ENCODE data around the gene DNAAF3. TPM values are rescaled to one million over a fixed set of nuclear protein-coding genes. Genes with fewer than 3 reads are reported as not detected.

DNAAF3 gene
- total RNA-seq, 1 experiment from 2014 or later = 13.1 TPM

DNA sequence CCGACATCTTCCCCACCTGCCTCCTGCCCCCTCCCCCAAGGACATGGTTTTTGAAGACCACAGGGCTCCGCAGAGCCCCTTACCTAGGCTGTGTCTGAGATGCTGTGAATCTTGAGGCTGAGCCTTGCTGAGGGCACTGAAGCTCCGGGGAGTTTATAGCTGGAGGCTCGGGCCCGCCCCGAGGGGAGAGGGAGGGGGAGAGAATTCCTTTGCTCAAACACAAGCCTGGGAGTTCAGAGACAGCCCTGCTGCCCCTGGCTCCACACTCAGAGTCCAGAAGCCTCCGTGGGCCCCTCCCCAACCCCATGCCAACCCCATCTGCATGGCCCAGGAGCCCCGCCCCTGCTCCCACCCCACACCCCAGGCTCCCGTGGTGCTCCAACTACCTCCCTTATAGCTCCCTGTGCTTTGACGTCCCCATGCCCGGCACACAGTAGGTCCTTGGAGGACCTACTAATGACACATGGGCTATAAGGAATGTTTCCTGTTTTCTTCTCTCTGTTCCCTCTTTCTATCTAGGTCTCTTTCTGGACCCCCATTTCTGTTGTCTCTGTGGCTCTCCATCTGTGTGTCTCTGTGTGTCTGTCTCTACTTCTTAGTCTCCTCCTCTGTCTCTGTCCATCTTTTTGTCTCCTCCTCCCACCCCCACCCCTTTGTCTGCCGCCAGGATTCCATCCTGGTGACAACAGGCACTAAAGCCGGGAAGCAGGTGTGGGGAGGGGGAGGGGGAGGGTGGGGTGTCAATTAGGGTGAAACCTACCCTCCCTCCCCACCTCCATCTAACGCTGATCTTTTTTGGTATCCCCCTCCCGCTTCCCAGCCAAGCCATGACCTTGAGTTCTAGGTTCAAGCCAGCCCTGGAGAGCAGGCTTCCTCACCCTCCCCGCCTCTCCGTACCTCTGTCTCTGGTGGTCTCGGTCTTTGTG, 17.1 kb downstream of the DNAAF3 start, which contains the start of gene TNNT1:
Gene TNNT1 (minus strand): TSS at position 129 of the 926 bp plus-strand sequence. CDS start 2,049 bp downstream, outside the sequence.
- Mint-ChIP-seq H3K36me3 (ENCODE audit: insufficient read depth, unreplicated experiment) (peaks cover 16% of the 10 kb centered on the region), H3K27ac (ENCODE audit: unreplicated experiment) (no peak within 1 kb of the TSS), H3K4me1 (ENCODE audit: low read depth, unreplicated experiment) (peaks cover 24% of the 10 kb centered on the region), H3K9me3 (ENCODE audit: low read depth, unreplicated experiment) (no peaks in the 10 kb centered on the region), H3K4me3 (ENCODE audit: low read depth, unreplicated experiment) (no peak within 1 kb of the TSS), H3K27me3 (ENCODE audit: unreplicated experiment) (peaks cover 49% of the 10 kb centered on the region)
- intact Hi-C loops (cut with micrococcal nuclease; ENCODE audit: unreplicated experiment) = loop anchor here (5.0 to 10.0 kb wide), 3 partner anchors 235 to 485 kb away; partner anchors contain the start of genes RPL28, SBK3 and TMEM238
- BruUV-seq (replicated peaks) = no TSS peak
- TF ChIP-seq, protein P1, sequence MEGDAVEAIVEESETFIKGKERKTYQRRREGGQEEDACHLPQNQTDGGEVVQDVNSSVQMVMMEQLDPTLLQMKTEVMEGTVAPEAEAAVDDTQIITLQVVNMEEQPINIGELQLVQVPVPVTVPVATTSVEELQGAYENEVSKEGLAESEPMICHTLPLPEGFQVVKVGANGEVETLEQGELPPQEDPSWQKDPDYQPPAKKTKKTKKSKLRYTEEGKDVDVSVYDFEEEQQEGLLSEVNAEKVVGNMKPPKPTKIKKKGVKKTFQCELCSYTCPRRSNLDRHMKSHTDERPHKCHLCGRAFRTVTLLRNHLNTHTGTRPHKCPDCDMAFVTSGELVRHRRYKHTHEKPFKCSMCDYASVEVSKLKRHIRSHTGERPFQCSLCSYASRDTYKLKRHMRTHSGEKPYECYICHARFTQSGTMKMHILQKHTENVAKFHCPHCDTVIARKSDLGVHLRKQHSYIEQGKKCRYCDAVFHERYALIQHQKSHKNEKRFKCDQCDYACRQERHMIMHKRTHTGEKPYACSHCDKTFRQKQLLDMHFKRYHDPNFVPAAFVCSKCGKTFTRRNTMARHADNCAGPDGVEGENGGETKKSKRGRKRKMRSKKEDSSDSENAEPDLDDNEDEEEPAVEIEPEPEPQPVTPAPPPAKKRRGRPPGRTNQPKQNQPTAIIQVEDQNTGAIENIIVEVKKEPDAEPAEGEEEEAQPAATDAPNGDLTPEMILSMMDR (IDR thresholded peaks at IDR 0.05; ENCODE audit: unreplicated experiment) = no peak
- DNase-seq = peak; percentile 20
- CTCF ChIA-PET = interaction anchor here (0.5 to 0.6 kb wide), 3 partner anchors 8 to 107 kb away, joined by 3 to 6 read pairs (median 4); partner anchors contain the start of gene TNNI3

DNA sequence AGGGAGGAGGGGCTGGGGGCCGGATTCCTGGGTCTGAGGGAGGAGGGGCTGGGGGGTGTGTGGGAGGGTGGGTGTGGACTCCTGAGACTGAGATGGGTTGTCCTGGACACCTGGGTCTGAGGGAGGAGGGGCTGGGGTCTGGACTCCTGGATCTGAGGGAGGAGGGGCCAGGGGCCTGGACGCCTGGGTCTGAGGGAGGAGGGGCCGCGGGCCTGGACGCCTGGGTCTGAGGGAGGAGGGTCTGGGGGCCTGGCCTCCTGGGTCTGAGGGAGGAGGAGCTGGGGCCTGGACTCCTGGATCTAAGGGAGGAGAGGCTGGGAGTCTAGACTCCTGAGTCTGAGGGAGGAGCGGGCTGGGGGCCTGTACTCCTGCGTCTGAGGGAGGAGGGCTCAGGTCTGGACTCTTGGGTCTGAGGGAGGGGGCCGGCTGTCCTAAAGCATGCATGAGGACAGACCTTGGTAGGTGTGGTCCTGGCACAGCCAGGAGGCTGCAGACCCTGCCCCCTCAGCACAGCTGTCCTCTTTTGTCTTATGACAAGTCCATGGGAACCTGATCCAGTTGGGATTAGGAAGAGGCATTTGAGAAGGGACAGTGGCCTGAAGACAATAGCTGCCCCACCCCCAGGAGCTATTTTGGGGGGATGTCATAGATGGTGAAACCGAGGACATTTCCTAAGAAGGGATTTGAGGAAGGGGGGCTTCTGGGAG, 18.7 kb downstream of the DNAAF3 start:
- CTCF ChIA-PET = interaction anchor here (0.5 to 1.1 kb wide), 5 partner anchors 13 to 993 kb away, joined by 3 to 7 read pairs (median 6); partner anchors contain the start of genes ISOC2, KMT5C, PTPRH and ZNF444

GRCh38 chr19:55146705-55147273, 19.6 kb downstream of the DNAAF3 start:
- intact Hi-C loops (cut with micrococcal nuclease; ENCODE audit: unreplicated experiment) = loop anchor here (5.0 to 10.0 kb wide), 3 partner anchors 238 to 488 kb away; partner anchors contain the start of genes RPL28, SBK3 and TMEM238
- H3K27ac Mint-ChIP-seq (ENCODE audit: unreplicated experiment) = no peak overlapping the region
- peaks cover 16% of the 10 kb centered on the region for H3K36me3 Mint-ChIP-seq (ENCODE audit: insufficient read depth, unreplicated experiment)
- DNase-seq = peak; percentile 68
- CTCF ChIA-PET = interaction anchor here (0.6 to 1.7 kb wide), 14 partner anchors 11 to 994 kb away, joined by 3 to 19 read pairs (median 4); partner anchors contain the start of genes DNAAF3, HSPBP1, PPP1R12C and TNNI3
- peaks cover 24% of the 10 kb centered on the region for H3K4me1 Mint-ChIP-seq (ENCODE audit: low read depth, unreplicated experiment)
- TF ChIP-seq, protein P1 (IDR thresholded peaks at IDR 0.05; ENCODE audit: unreplicated experiment) = no peak
- no peaks in the 10 kb centered on the region for H3K9me3 Mint-ChIP-seq (ENCODE audit: low read depth, unreplicated experiment)
- H3K4me3 Mint-ChIP-seq (ENCODE audit: low read depth, unreplicated experiment) = peak overlapping the region; percentile 63
- no TSS peak for BruUV-seq (replicated peaks)
- peaks cover 63% of the 10 kb centered on the region for H3K27me3 Mint-ChIP-seq (ENCODE audit: unreplicated experiment)

More for the DNA sequence above, 18.7 kb downstream of the DNAAF3 start:
- intact Hi-C loops (cut with micrococcal nuclease; ENCODE audit: unreplicated experiment) = loop anchor here (5.0 to 10.0 kb wide), 3 partner anchors 237 to 487 kb away; partner anchors contain the start of genes RPL28, SBK3 and TMEM238
- BruUV-seq (replicated peaks) = no TSS peak
- DNase-seq = no peak
- H3K27ac Mint-ChIP-seq (ENCODE audit: unreplicated experiment) = no peak overlapping the region
- H3K4me1 Mint-ChIP-seq (ENCODE audit: low read depth, unreplicated experiment) = peaks cover 24% of the 10 kb centered on the region
- H3K9me3 Mint-ChIP-seq (ENCODE audit: low read depth, unreplicated experiment) = no peaks in the 10 kb centered on the region
- H3K27me3 Mint-ChIP-seq (ENCODE audit: unreplicated experiment) = peaks cover 63% of the 10 kb centered on the region
- peaks cover 16% of the 10 kb centered on the region for H3K36me3 Mint-ChIP-seq (ENCODE audit: insufficient read depth, unreplicated experiment)
- no peak overlapping the region for H3K4me3 Mint-ChIP-seq (ENCODE audit: low read depth, unreplicated experiment)
- TF ChIP-seq, protein P1 (IDR thresholded peaks at IDR 0.05; ENCODE audit: unreplicated experiment) = no peak

All from Calu3 (cell line).